NCI-H2081 (cell line): Measurements from ENCODE around the gene TOX3.

ENCODE experiments used
- DNase-seq, 2 experiments: peaks; one replicate each; lab custom pipeline; 2025; lab: John Stamatoyannopoulos, UW

The TOX3 gene

GRCh38 chr16:52492789-52493357 is 54.1 kb downstream of the TOX3 start:
- no peak for DNase-seq

GRCh38 chr16:52491216-52491615 is 55.7 kb downstream of the TOX3 start:
- DNase-seq, result no peak

GRCh38 chr16:52489894-52490293 is 57.0 kb downstream of the TOX3 start:
- no peak for DNase-seq

GRCh38 chr16:52488837-52489289 is 58.1 kb downstream of the TOX3 start:
- no peak for DNase-seq

GRCh38 chr16:52487849-52488457 is 59.0 kb downstream of the TOX3 start:
- DNase-seq, result no peak

GRCh38 chr16:52480237-52480636 is 66.7 kb downstream of the TOX3 start:
- DNase-seq, result no peak

GRCh38 chr16:52476111-52476510 is 70.8 kb downstream of the TOX3 start:
- DNase-seq, result no peak

- no peak for DNase-seq
Observed at GRCh38 chr16:52474679-52475078, 72.3 kb downstream of the TOX3 start.

GRCh38 chr16:52473096-52473495 is 73.8 kb downstream of the TOX3 start:
- no peak for DNase-seq

- DNase-seq, result no peak
Observed at GRCh38 chr16:52471650-52472370, 75.1 kb downstream of the TOX3 start.

GRCh38 chr16:52470585-52470984 is 76.4 kb downstream of the TOX3 start:
- peak in 1 of 2 experiments; percentile 34 for DNase-seq

- no peak for DNase-seq
Observed at GRCh38 chr16:52469775-52470174, 77.2 kb downstream of the TOX3 start.

- DNase-seq, result no peak
Observed at GRCh38 chr16:52469091-52469490, 77.9 kb downstream of the TOX3 start.

- DNase-seq, result no peak
Observed at GRCh38 chr16:52467753-52468152, 79.2 kb downstream of the TOX3 start.

GRCh38 chr16:52466994-52467393 is 79.9 kb downstream of the TOX3 start:
- peak; percentile 47 to 84 for DNase-seq

GRCh38 chr16:52465711-52466267 is 81.2 kb downstream of the TOX3 start:
- no peak for DNase-seq

- DNase-seq, result no peak
Observed at GRCh38 chr16:52463904-52464303, 83.0 kb downstream of the TOX3 start.

GRCh38 chr16:52462816-52463215 is 84.1 kb downstream of the TOX3 start:
- DNase-seq, result no peak

GRCh38 chr16:52460639-52461178 is 86.2 kb downstream of the TOX3 start:
- no peak for DNase-seq

- no peak for DNase-seq
Observed at GRCh38 chr16:52456368-52456767, 90.6 kb downstream of the TOX3 start.

GRCh38 chr16:52455549-52456277 is 91.2 kb downstream of the TOX3 start:
- no peak for DNase-seq

- no peak for DNase-seq
Observed at GRCh38 chr16:52453644-52454043, 93.3 kb downstream of the TOX3 start.
